Gastrocnemius medialis (tissue), 4 donors: ENCODE data around the gene WNK2. TPM values are rescaled to one million over a fixed set of nuclear protein-coding genes. Genes with fewer than 3 reads are reported as not detected.

Experiments used
- ATAC-seq, 2 donors: fragments of 150-250 bp; one replicate each; pipeline ENCODE4 v1.9.1; 2016
- DNase-seq, 2 donors: peaks; one replicate each; pipeline ENCODE4 v3.0.0-alpha.2; 2019
- H3K27ac ChIP-seq, 4 donors: fragments of 200-600 bp; sonication (generic); 1 replicate in 1 of 4; 2 replicates in 3 of 4; pipeline ENCODE4 v1.5.1; 2016 to 2018; ENCODE audit warnings: mild to moderate bottlenecking in 2 of 4, moderate library complexity in 1 of 4
- H3K27me3 ChIP-seq, 3 donors: fragments of 200-600 bp; sonication (generic) in 2 of 3; 1 replicate in 1 of 3; 2 replicates in 2 of 3; pipeline versions ENCODE4 v1.5.1 to v1.6.0; 2016 to 2019; ENCODE audit warnings: mild to moderate bottlenecking in 1 of 3, moderate library complexity in 1 of 3
- H3K36me3 ChIP-seq, 2 donors: fragments of 200-600 bp; sonication (generic) in 1 of 2; one replicate each; pipeline ENCODE4 v1.5.1; 2017 to 2018
- H3K4me1 ChIP-seq, 2 donors: fragments of 200-600 bp; sonication (generic) in 1 of 2; one replicate each; pipeline ENCODE4 v1.5.1; 2016 to 2017; ENCODE audit warnings: mild to moderate bottlenecking in 2 of 2
- H3K4me3 ChIP-seq, 4 donors: fragments of 200-600 bp; sonication (generic) in 3 of 4; 1 replicate in 1 of 4; 2 replicates in 3 of 4; pipeline ENCODE4 v1.5.1; 2016 to 2019; ENCODE audit warnings: mild to moderate bottlenecking in 2 of 4
- H3K9me3 ChIP-seq, 3 donors: fragments of 200-600 bp; sonication (generic) in 2 of 3; 1 replicate in 1 of 3; 2 replicates in 2 of 3; pipeline ENCODE4 v1.5.1; 2016 to 2019
- CTCF ChIP-seq, 5 experiments: fragments of 450-650 bp in 3 of 5; fragments of 200-600 bp in 2 of 5; sonication (generic) in 2 of 5; IDR thresholded peaks in 4 of 5; conservative IDR thresholded peaks in 1 of 5; 1 replicate in 4 of 5; 2 replicates in 1 of 5; pipeline ENCODE4 v1.5.1; 2016 to 2019; ENCODE audit warnings: antibody characterized with exemption in 5 of 5, mild to moderate bottlenecking in 3 of 5, moderate library complexity in 3 of 5
- POLR2A ChIP-seq, 2 donors: fragments of 450-650 bp; IDR thresholded peaks; one replicate each; pipeline ENCODE4 v1.6.1; 2017; ENCODE audit warnings: antibody characterized with exemption in 2 of 2, mild to moderate bottlenecking in 2 of 2, moderate library complexity in 2 of 2
- in situ Hi-C, 4 donors: fragments of 200-750 bp; cut with MboI; loops; one replicate each; pipeline versions ENCODE4 v1.15.0 to v1.8.0; 2017; ENCODE audit warnings: low sequenced_read_pairs in 4 of 4
- intact Hi-C: fragments of 100-400 bp; cut with DNase I; formaldehyde crosslinking; loops from one replicate; pipeline ENCODE4 v1.15.1; 2023; ENCODE audit warnings: low total_unique reads
- total RNA-seq, 4 donors: library from RNA; depleted of rRNA; stranded (reverse); fragments of >200 nt; gene quantifications; one replicate each; pipeline versions ENCODE4 v1.1.0 to v1.2.3, GENCODE V29; 2016

The WNK2 gene
- total RNA-seq, 4 donors from 2014 or later: 11.3 to 43.0 (median 24.7) TPM

GRCh38 chr9:93216073-93216365, 32.1 kb downstream of the WNK2 start:
- no peaks in the 10 kb centered on the region for H3K27me3 ChIP-seq
- no peaks in the 10 kb centered on the region for H3K9me3 ChIP-seq
- DNase-seq: no peak
- in situ Hi-C loops (no loop called here), intact Hi-C loops (loop anchor here (5.0 kb wide), 3 partner anchors 99 to 1881 kb away; partner anchors contain the start of gene CARD19)
- H3K4me3 ChIP-seq: no peak overlapping the region
- H3K27ac ChIP-seq: peak overlapping the region in 3 of 4 donors; percentile 97 to 98 (median 97)
- H3K36me3 ChIP-seq: no peaks in the 10 kb centered on the region
- no peak for ATAC-seq
- H3K4me1 ChIP-seq: peaks cover 36 to 46% of the 10 kb centered on the region in 2 donors
- TF ChIP-seq POLR2A (IDR thresholded peaks at IDR 0.05) (no peak), CTCF (IDR thresholded peaks at IDR 0.05 in 4 of 5, conservative IDR thresholded peaks at IDR 0.05 in 1 of 5) (no peak)

GRCh38 chr9:93217706-93218105, 33.8 kb downstream of the WNK2 start:
- Histone ChIP-seq H3K4me1 (peaks cover 46 to 49% of the 10 kb centered on the region in 2 donors), H3K4me3 (no peak overlapping the region), H3K27ac (peak overlapping the region; percentile 97 to 99 (median 98)), H3K36me3 (no peaks in the 10 kb centered on the region), H3K9me3 (no peaks in the 10 kb centered on the region), H3K27me3 (no peaks in the 10 kb centered on the region)
- intact Hi-C loops (loop anchor here (1.0 to 5.0 kb wide), 4 partner anchors 57 to 1880 kb away; partner anchors contain the start of gene CARD19), in situ Hi-C loops (no loop called here)
- no peak for TF ChIP-seq CTCF (IDR thresholded peaks at IDR 0.05 in 4 of 5, conservative IDR thresholded peaks at IDR 0.05 in 1 of 5)
- no peak for TF ChIP-seq POLR2A (IDR thresholded peaks at IDR 0.05)
- ATAC-seq: peak; percentile 62 to 66
- peak; percentile 67 to 89 for DNase-seq

- intact Hi-C loops: loop anchor here (1.0 to 5.0 kb wide), 4 partner anchors 58 to 1879 kb away; partner anchors contain the start of gene CARD19
- peaks cover 46 to 49% of the 10 kb centered on the region in 2 donors for H3K4me1 ChIP-seq
Measured at GRCh38 chr9:93218161-93218560, 34.2 kb downstream of the WNK2 start.

GRCh38 chr9:93218671-93219420, 34.9 kb downstream of the WNK2 start:
- peak; percentile 28 to 35 for ATAC-seq
- no peaks in the 10 kb centered on the region for H3K36me3 ChIP-seq
- DNase-seq: peak in 1 of 2 donors; percentile 53
- no peaks in the 10 kb centered on the region for H3K9me3 ChIP-seq
- no peak overlapping the region for H3K4me3 ChIP-seq
- intact Hi-C loops: loop anchor here (1.0 to 5.0 kb wide), 5 partner anchors 35 to 1878 kb away; partner anchors contain the start of genes CARD19 and WNK2
- H3K4me1 ChIP-seq: peaks cover 53 to 56% of the 10 kb centered on the region in 2 donors
- peak overlapping the region; percentile 97 to 99 (median 98) for H3K27ac ChIP-seq
- in situ Hi-C loops: no loop called here
- no peaks in the 10 kb centered on the region for H3K27me3 ChIP-seq
- TF ChIP-seq CTCF (IDR thresholded peaks at IDR 0.05 in 4 of 5, conservative IDR thresholded peaks at IDR 0.05 in 1 of 5): no peak
- no peak for TF ChIP-seq POLR2A (IDR thresholded peaks at IDR 0.05)

More at GRCh38 chr9:93218161-93218560, 34.2 kb downstream of the WNK2 start:
- in situ Hi-C loops: no loop called here
- no peaks in the 10 kb centered on the region for H3K36me3 ChIP-seq
- H3K27ac ChIP-seq: peak overlapping the region; percentile 97 to 99 (median 98)
- DNase-seq: peak; percentile 93 to 98
- no peaks in the 10 kb centered on the region for H3K27me3 ChIP-seq
- ATAC-seq: peak; percentile 86 to 87
- no peak overlapping the region for H3K4me3 ChIP-seq
- peak in 1 of 2 donors; percentile 17 for TF ChIP-seq POLR2A (IDR thresholded peaks at IDR 0.05)
- no peak for TF ChIP-seq CTCF (IDR thresholded peaks at IDR 0.05 in 4 of 5, conservative IDR thresholded peaks at IDR 0.05 in 1 of 5)
- no peaks in the 10 kb centered on the region for H3K9me3 ChIP-seq
